GM23338 (cell line): ENCODE measurements around the gene WTIP.

Source experiments
- CREB1 ChIP-seq: fragments of 250-450 bp; sonication (Bioruptor Pico); IDR thresholded peaks from 2 replicates; pipeline ENCODE4 v1.5.0; 2020; ENCODE audit warnings: low read depth, mild to moderate bottlenecking, moderate library complexity
- CTCF ChIP-seq, 2 experiments: fragments of 200-600 bp in 1 of 2; sonication (generic) in 1 of 2; conservative IDR thresholded peaks; 2 replicates each; pipeline versions ENCODE4 v1.5.1 to v1.6.1; 2016 to 2017; ENCODE audit warnings: antibody characterized with exemption in 2 of 2, low read depth in 2 of 2, mild to moderate bottlenecking in 2 of 2, moderate library complexity in 1 of 2
- EZH2 ChIP-seq: fragments of 200-600 bp; sonication (generic); IDR thresholded peaks from one replicate; pipeline ENCODE4 v1.8.0; 2017; ENCODE audit warnings: antibody characterized with exemption, mild to moderate bottlenecking, low read depth; ENCODE audit not compliant: unreplicated experiment
- EZH2phosphoT487 ChIP-seq: fragments of 200-600 bp; sonication (generic); IDR thresholded peaks from one replicate; pipeline ENCODE4 v1.8.1; 2018; ENCODE audit warnings: antibody characterized with exemption; ENCODE audit not compliant: unreplicated experiment
- STAT1 ChIP-seq: IDR thresholded peaks from one replicate; pipeline ENCODE4 v1.6.1; 2016; ENCODE audit warnings: antibody characterized with exemption; ENCODE audit not compliant: unreplicated experiment
- ZNF462 ChIP-seq: fragments of 250-450 bp; sonication (Bioruptor Pico); IDR thresholded peaks from 2 replicates; pipeline ENCODE4 v1.5.0; 2020; ENCODE audit warnings: mild to moderate bottlenecking, moderate library complexity

- no peak for TF ChIP-seq CTCF (conservative IDR thresholded peaks at IDR 0.05; ENCODE audit: low read depth in 2 of 2)
- no peak for TF ChIP-seq CREB1 (CRISPR knock-in tag)
- no peak for TF ChIP-seq EZH2
- no peak for TF ChIP-seq EZH2phosphoT487
- no peak for TF ChIP-seq ZNF462 (CRISPR knock-in tag)
- TF ChIP-seq STAT1: no peak
Measured at GRCh38 chr19:34513767-34514166, 32.2 kb downstream of the WTIP start.
